CD14-positive monocyte (primary cell): Measurements from ENCODE around the gene BASP1. TPM values are rescaled to one million over a fixed set of nuclear protein-coding genes. Genes with fewer than 3 reads are reported as not detected.

Experiments used
- DNase-seq, 3 donors: peaks; one replicate each; pipeline ENCODE4 v3.0.0-alpha.2; 2011 to 2022
- H2AFZ ChIP-seq: 2 replicates; pipeline ENCODE4 v1.6.0; 2012; ENCODE audit warnings: mild to moderate bottlenecking, low read depth, low read length, inconsistent platforms; ENCODE audit not compliant: insufficient read depth, poor library complexity, severe bottlenecking
- H3K27ac ChIP-seq, 2 donors: 1 replicate in 1 of 2; 2 replicates in 1 of 2; pipeline ENCODE4 v1.5.1; 2012 to 2013; ENCODE audit warnings: low read length in 2 of 2, control low read depth in 1 of 2, inconsistent platforms in 1 of 2, low read depth in 1 of 2, mild to moderate bottlenecking in 1 of 2
- H3K27me3 ChIP-seq, 2 donors: one replicate each; pipeline versions ENCODE4 v1.6.0 to v1.6.1; 2011 to 2013; ENCODE audit warnings: low read length in 2 of 2; ENCODE audit not compliant: control insufficient read depth in 2 of 2, insufficient read depth in 2 of 2
- H3K36me3 ChIP-seq, 2 donors: replicated peaks in 1 of 2; 1 replicate in 1 of 2; 2 replicates in 1 of 2; pipeline versions ENCODE4 v1.5.1 to v1.6.1; 2012 to 2013; ENCODE audit warnings: low read length in 2 of 2, control low read depth in 1 of 2, inconsistent platforms in 1 of 2, mild to moderate bottlenecking in 1 of 2; ENCODE audit not compliant: insufficient read depth in 2 of 2, control insufficient read depth in 1 of 2
- H3K4me1 ChIP-seq, 2 donors: 1 replicate in 1 of 2; 2 replicates in 1 of 2; pipeline versions ENCODE4 v1.5.1 to v1.6.1; 2012 to 2013; ENCODE audit warnings: low read length in 2 of 2, control low read depth in 1 of 2, inconsistent platforms in 1 of 2, mild to moderate bottlenecking in 1 of 2, moderate library complexity in 1 of 2; ENCODE audit not compliant: insufficient read depth in 2 of 2, control insufficient read depth in 1 of 2
- H3K4me2 ChIP-seq: replicated peaks from 2 replicates; pipeline ENCODE3; 2012; ENCODE audit warnings: low read length, moderate library complexity, mild to moderate bottlenecking; ENCODE audit not compliant: poor library complexity, severe bottlenecking; ENCODE audit errors: extremely low read depth
- H3K4me3 ChIP-seq, 3 experiments: fragments of 200-600 bp in 1 of 3; sonication (generic) in 1 of 3; replicated peaks in 1 of 3; 1 replicate in 2 of 3; 2 replicates in 1 of 3; pipeline ENCODE4 v1.5.1; 2011 to 2013; ENCODE audit warnings: low read length in 3 of 3, mild to moderate bottlenecking in 3 of 3, control low read depth in 2 of 3, low read depth in 2 of 3, inconsistent platforms in 1 of 3, moderate library complexity in 1 of 3
- H3K79me2 ChIP-seq: 2 replicates; pipeline ENCODE4 v1.6.0; 2012; ENCODE audit warnings: mild to moderate bottlenecking, control low read depth, inconsistent platforms, low read length, moderate library complexity; ENCODE audit not compliant: insufficient read depth
- H3K9ac ChIP-seq: 2 replicates; pipeline ENCODE4 v1.6.0; 2017; ENCODE audit warnings: low read length, mild to moderate bottlenecking; ENCODE audit not compliant: insufficient read depth, poor library complexity, severe bottlenecking
- H3K9me3 ChIP-seq, 2 donors: replicated peaks in 1 of 2; 1 replicate in 1 of 2; 2 replicates in 1 of 2; pipeline versions ENCODE4 v1.5.1 to v1.6.1; 2012 to 2013; ENCODE audit warnings: low read length in 2 of 2, control low read depth in 1 of 2; ENCODE audit not compliant: control insufficient read depth in 1 of 2, insufficient read depth in 1 of 2
- H4K20me1 ChIP-seq: 2 replicates; pipeline ENCODE4 v1.6.0; 2012; ENCODE audit warnings: mild to moderate bottlenecking, low read length, control low read depth, moderate library complexity; ENCODE audit not compliant: insufficient read depth
- H3K27ac Mint-ChIP-seq, 7 donors: one replicate each; pipeline ENCODE4 v1.8.0; 2020; ENCODE audit warnings: mild to moderate bottlenecking in 7 of 7, mixed read lengths in 7 of 7, moderate library complexity in 6 of 7, inconsistent platforms in 2 of 7
- H3K27me3 Mint-ChIP-seq, 3 donors: one replicate each; pipeline ENCODE4 v1.8.0; 2021 to 2022; ENCODE audit warnings: low read depth in 3 of 3, mild to moderate bottlenecking in 3 of 3, mixed read lengths in 3 of 3, moderate library complexity in 3 of 3, inconsistent platforms in 1 of 3
- H3K36me3 Mint-ChIP-seq, 2 donors: one replicate each; pipeline ENCODE4 v1.8.0; 2020; ENCODE audit warnings: mixed read lengths in 2 of 2, inconsistent platforms in 1 of 2, mild to moderate bottlenecking in 1 of 2
- H3K4me1 Mint-ChIP-seq: one replicate; pipeline ENCODE4 v1.8.0; 2020; ENCODE audit warnings: mild to moderate bottlenecking, mixed read lengths
- H3K4me3 Mint-ChIP-seq, 2 donors: one replicate each; pipeline ENCODE4 v1.8.0; 2020; ENCODE audit warnings: mild to moderate bottlenecking in 2 of 2, mixed read lengths in 2 of 2, moderate library complexity in 1 of 2
- H3K9me3 Mint-ChIP-seq, 7 donors: one replicate each; pipeline ENCODE4 v1.8.0; 2020 to 2022; ENCODE audit warnings: mixed read lengths in 7 of 7, mild to moderate bottlenecking in 6 of 7, moderate library complexity in 6 of 7, inconsistent platforms in 2 of 7
- WGBS: methylation state at CpG from one replicate; pipeline ENCODE4 v1.1.5; 2013; ENCODE audit warnings: missing lambda C conversion rate; ENCODE audit not compliant: insufficient coverage; 5-methylcytosine and 5-hydroxymethylcytosine counted together
- intact Hi-C, 2 donors: fragments of 100-400 bp; cut with micrococcal nuclease; formaldehyde crosslinking; loops; one replicate each; pipeline versions ENCODE4 v1.15.0 to v1.15.1; 2023
- polyA plus RNA-seq, 3 donors: library from polyadenylated mRNA; depleted of rRNA in 1 of 3; unstranded in 2 of 3; stranded (reverse) in 1 of 3; fragments of 300-500 nt in 2 of 3; fragments of >200 nt in 1 of 3; fragmentation: Illumina TruSeq in 2 of 3; gene quantifications; 1 replicate in 2 of 3; 2 replicates in 1 of 3; pipeline ENCODE4 v1.2.3, GENCODE V29; 2012 to 2021
- TF ChIP-seq, protein P1 (sequence below): fragments of 200-600 bp; IDR thresholded peaks from one replicate; pipeline ENCODE4 v1.8.0; 2022; ENCODE audit warnings: antibody characterized with exemption, mild to moderate bottlenecking

Gene BASP1
- polyA plus RNA-seq, 3 donors, result 23.7 to 61.6 (median 36.6) TPM

DNA sequence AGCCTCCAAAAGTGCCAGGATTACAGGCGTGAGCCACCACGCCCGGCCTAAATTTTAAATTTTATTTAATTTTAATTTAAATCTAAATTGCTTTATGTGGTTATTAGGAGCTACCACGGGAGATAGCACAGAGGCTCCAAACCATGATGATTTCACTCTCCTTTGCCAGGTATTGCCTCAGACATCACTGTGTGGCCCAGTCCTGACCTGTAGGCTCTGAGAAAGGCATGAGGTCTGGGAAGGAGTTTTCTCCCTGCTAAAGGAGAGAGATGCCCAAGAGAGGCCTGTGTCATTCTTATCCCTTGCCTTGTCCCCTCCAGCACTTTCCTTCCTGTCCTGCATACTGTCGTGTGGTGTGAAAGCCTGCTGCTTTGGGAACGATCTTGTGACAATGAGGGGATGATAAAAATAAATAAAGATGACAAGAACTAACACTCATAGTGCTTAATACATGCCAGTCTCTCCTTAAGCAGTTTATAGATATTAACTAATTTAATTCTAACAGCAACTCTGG lies 37.0 kb upstream of the BASP1 start:
- H3K9me3 ChIP-seq, result no peaks in the 10 kb centered on the region
- Mint-ChIP-seq H3K9me3 (no peaks in the 10 kb centered on the region), H3K27ac (no peak overlapping the region), H3K4me3 (no peak overlapping the region), H3K27me3 (peaks cover 1 to 3% (median 3%) of the 10 kb centered on the region in 3 donors), H3K36me3 (no peaks in the 10 kb centered on the region), H3K4me1 (peaks cover 5% of the 10 kb centered on the region)
- intact Hi-C loops, result no loop called here
- TF ChIP-seq, protein P1, sequence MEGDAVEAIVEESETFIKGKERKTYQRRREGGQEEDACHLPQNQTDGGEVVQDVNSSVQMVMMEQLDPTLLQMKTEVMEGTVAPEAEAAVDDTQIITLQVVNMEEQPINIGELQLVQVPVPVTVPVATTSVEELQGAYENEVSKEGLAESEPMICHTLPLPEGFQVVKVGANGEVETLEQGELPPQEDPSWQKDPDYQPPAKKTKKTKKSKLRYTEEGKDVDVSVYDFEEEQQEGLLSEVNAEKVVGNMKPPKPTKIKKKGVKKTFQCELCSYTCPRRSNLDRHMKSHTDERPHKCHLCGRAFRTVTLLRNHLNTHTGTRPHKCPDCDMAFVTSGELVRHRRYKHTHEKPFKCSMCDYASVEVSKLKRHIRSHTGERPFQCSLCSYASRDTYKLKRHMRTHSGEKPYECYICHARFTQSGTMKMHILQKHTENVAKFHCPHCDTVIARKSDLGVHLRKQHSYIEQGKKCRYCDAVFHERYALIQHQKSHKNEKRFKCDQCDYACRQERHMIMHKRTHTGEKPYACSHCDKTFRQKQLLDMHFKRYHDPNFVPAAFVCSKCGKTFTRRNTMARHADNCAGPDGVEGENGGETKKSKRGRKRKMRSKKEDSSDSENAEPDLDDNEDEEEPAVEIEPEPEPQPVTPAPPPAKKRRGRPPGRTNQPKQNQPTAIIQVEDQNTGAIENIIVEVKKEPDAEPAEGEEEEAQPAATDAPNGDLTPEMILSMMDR, result no peak
- H3K9ac ChIP-seq, result no peak overlapping the region
- no CpG with 5 or more reads among the region's 6 CpGs for WGBS
- no peaks in the 10 kb centered on the region for H3K79me2 ChIP-seq
- H3K27ac ChIP-seq, result no peak overlapping the region
- no peaks in the 10 kb centered on the region for H3K4me1 ChIP-seq
- H4K20me1 ChIP-seq, result no peaks in the 10 kb centered on the region
- no peak overlapping the region for H2AFZ ChIP-seq
- no peak for DNase-seq
- no peaks in the 10 kb centered on the region for H3K27me3 ChIP-seq
- no peak overlapping the region for H3K4me2 ChIP-seq
- H3K4me3 ChIP-seq, result no peak overlapping the region
- no peaks in the 10 kb centered on the region for H3K36me3 ChIP-seq

DNA sequence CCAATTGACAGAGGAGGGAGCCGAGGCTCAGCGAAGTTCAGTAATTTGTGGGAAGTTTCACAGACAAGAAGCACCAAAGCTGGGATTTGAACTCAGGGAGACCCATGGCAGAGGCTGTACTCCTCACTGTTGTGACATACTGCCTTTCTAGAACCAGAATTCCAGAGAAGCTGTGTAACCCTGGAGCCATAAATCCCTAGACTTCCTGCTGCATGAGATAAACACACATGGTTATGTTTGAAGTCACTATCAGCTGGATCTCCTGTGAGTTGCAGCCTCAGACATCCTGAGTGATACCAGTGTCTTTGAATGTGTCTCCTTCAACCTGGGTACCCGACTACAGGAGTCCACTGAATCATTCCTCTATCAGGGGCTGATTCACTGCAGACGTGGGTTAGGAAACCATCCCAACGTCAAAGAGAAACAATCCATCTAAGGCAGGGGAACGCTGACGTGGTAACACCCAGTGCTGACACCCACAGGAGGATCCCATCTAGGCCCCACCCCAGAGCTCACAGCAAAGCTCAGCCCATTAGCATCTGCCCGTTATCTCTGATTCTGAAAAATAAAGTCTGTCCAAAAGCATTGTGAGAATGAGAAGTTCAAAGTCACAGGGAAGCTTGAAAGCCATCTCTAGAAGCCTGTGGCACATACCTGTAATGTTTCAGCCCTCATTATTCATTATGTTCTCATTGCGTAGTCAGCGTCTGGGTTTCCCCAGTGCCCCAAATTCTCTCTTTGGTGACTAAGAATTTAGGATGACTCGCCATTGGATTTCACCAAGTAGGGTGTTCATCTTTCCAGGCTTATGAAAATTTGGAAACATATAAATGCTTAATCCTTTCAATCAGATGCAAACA lies 36.3 kb upstream of the BASP1 start:
- H3K4me2 ChIP-seq, result no peak overlapping the region
- H3K4me3 ChIP-seq, result no peak overlapping the region
- Mint-ChIP-seq H3K27ac (peak overlapping the region in 1 of 7 donors; percentile 15), H3K9me3 (no peaks in the 10 kb centered on the region), H3K4me1 (peaks cover 9% of the 10 kb centered on the region), H3K27me3 (peaks cover 1 to 3% (median 2%) of the 10 kb centered on the region in 3 donors), H3K4me3 (no peak overlapping the region), H3K36me3 (no peaks in the 10 kb centered on the region)
- H2AFZ ChIP-seq, result no peak overlapping the region
- intact Hi-C loops, result no loop called here
- TF ChIP-seq, protein P1, result no peak
- H3K36me3 ChIP-seq, result no peaks in the 10 kb centered on the region
- no peak overlapping the region for H3K27ac ChIP-seq
- H3K4me1 ChIP-seq, result no peaks in the 10 kb centered on the region
- H3K79me2 ChIP-seq, result no peaks in the 10 kb centered on the region
- DNase-seq, result peak in 1 of 3 donors; percentile 38
- WGBS, result 74% methylated on average over 6 of the region's 11 CpGs
- H3K9ac ChIP-seq, result no peak overlapping the region
- H4K20me1 ChIP-seq, result no peaks in the 10 kb centered on the region
- no peaks in the 10 kb centered on the region for H3K9me3 ChIP-seq
- no peaks in the 10 kb centered on the region for H3K27me3 ChIP-seq
